B cell (primary cell): ENCODE results near the gene VPS13D. TPM values are rescaled to one million over a fixed set of nuclear protein-coding genes. Genes with fewer than 3 reads are reported as not detected.

Experiments
- ATAC-seq: fragments of 200-7000 bp; cut with Tn5 transposase; one replicate; pipeline ENCODE4 v1.10.0; 2021; ENCODE audit warnings: low read depth, mild to moderate bottlenecking, moderate number of reproducible peaks, moderate library complexity
- CTCF ChIA-PET: fragments of 350-600 bp; sonication (Branson Sonifier 250); formaldehyde crosslinking; loops from one replicate; lab custom pipeline; 2021; ENCODE audit warnings: antibody characterized with exemption, inconsistent platforms; lab: Charles Lee
- POLR2A ChIA-PET: fragments of 350-600 bp; sonication (Branson Sonifier 250); formaldehyde crosslinking; loops from one replicate; lab custom pipeline; 2021; ENCODE audit warnings: antibody characterized with exemption; lab: Charles Lee
- DNase-seq: peaks from one replicate; pipeline ENCODE4 v3.0.0; 2013
- H2AFZ ChIP-seq: 2 replicates; pipeline ENCODE4 v1.6.1; 2012; ENCODE audit warnings: mild to moderate bottlenecking, low read depth, low read length; ENCODE audit not compliant: insufficient read depth, poor library complexity, severe bottlenecking
- H3K27ac ChIP-seq, 2 donors: 1 replicate in 1 of 2; 2 replicates in 1 of 2; pipeline ENCODE4 v1.5.1; 2012 to 2013; ENCODE audit warnings: low read length in 2 of 2, mild to moderate bottlenecking in 2 of 2, moderate library complexity in 1 of 2
- H3K27me3 ChIP-seq, 4 experiments: fragments of 200-600 bp in 1 of 4; sonication (generic) in 1 of 4; replicated peaks in 1 of 4; 1 replicate in 2 of 4; 2 replicates in 2 of 4; pipeline versions ENCODE4 v1.6.1 to v1.7.0; 2013 to 2016; ENCODE audit warnings: low read length in 3 of 4, mild to moderate bottlenecking in 2 of 4, mixed read lengths in 1 of 4, moderate library complexity in 1 of 4; ENCODE audit not compliant: insufficient read depth in 4 of 4, control insufficient read depth in 3 of 4; ENCODE audit errors: control extremely low read depth in 1 of 4
- H3K36me3 ChIP-seq, 2 experiments: replicated peaks in 1 of 2; 1 replicate in 1 of 2; 2 replicates in 1 of 2; pipeline versions ENCODE4 v1.6.1 to v1.7.1; 2013; ENCODE audit warnings: low read length in 1 of 2; ENCODE audit not compliant: insufficient read depth in 2 of 2, control insufficient read depth in 1 of 2; ENCODE audit errors: control extremely low read depth in 1 of 2, extremely low read depth in 1 of 2
- H3K4me1 ChIP-seq, 2 donors: fragments of 200-600 bp in 1 of 2; sonication (generic) in 1 of 2; 1 replicate in 1 of 2; 2 replicates in 1 of 2; pipeline versions ENCODE4 v1.5.1 to v1.6.1; 2013 to 2017; ENCODE audit warnings: low read length in 2 of 2; ENCODE audit not compliant: control insufficient read depth in 2 of 2, insufficient read depth in 2 of 2
- H3K4me2 ChIP-seq: replicated peaks from 2 replicates; pipeline ENCODE3; 2012; ENCODE audit warnings: mild to moderate bottlenecking, low read depth, low read length; ENCODE audit not compliant: poor library complexity, severe bottlenecking
- H3K4me3 ChIP-seq, 5 experiments: fragments of 200-600 bp in 1 of 5; sonication (generic) in 1 of 5; 1 replicate in 3 of 5; 2 replicates in 2 of 5; pipeline versions ENCODE4 v1.5.1 to v1.7.0; 2011 to 2016; ENCODE audit warnings: low read length in 4 of 5, mild to moderate bottlenecking in 4 of 5, low read depth in 2 of 5, control low read depth in 1 of 5, moderate library complexity in 1 of 5; ENCODE audit not compliant: insufficient read depth in 1 of 5; ENCODE audit errors: control extremely low read depth in 1 of 5, extremely low read depth in 1 of 5
- H3K79me2 ChIP-seq: fragments of 200-600 bp; sonication (generic); one replicate; pipeline ENCODE4 v1.6.0; 2016; ENCODE audit warnings: low read length; ENCODE audit not compliant: control insufficient read depth, insufficient read depth
- H3K9ac ChIP-seq: fragments of 200-600 bp; sonication (generic); 2 replicates; pipeline ENCODE4 v1.6.1; 2017; ENCODE audit warnings: mild to moderate bottlenecking, low read length, moderate library complexity
- H3K9me3 ChIP-seq, 3 donors: one replicate each; pipeline versions ENCODE4 v1.6.1 to v1.7.1; 2013; ENCODE audit warnings: low read length in 2 of 3; ENCODE audit not compliant: control insufficient read depth in 2 of 3, insufficient read depth in 1 of 3; ENCODE audit errors: control extremely low read depth in 1 of 3
- H4K20me1 ChIP-seq: 2 replicates; pipeline ENCODE4 v1.6.0; 2012; ENCODE audit warnings: mild to moderate bottlenecking, low read length; ENCODE audit not compliant: insufficient read depth, control insufficient read depth, poor library complexity, severe bottlenecking
- H3K27ac Mint-ChIP-seq: one replicate; pipeline ENCODE4 v1.8.0; 2021; ENCODE audit warnings: mixed read lengths
- H3K27me3 Mint-ChIP-seq: one replicate; pipeline ENCODE4 v1.8.0; 2021; ENCODE audit warnings: mixed read lengths
- H3K4me1 Mint-ChIP-seq: one replicate; pipeline ENCODE4 v1.8.0; 2021; ENCODE audit warnings: mixed read lengths
- H3K4me3 Mint-ChIP-seq: one replicate; pipeline ENCODE4 v1.8.0; 2021; ENCODE audit warnings: mixed read lengths
- H3K9me3 Mint-ChIP-seq: one replicate; pipeline ENCODE4 v1.8.0; 2022; ENCODE audit warnings: mixed read lengths; ENCODE audit not compliant: insufficient read depth
- CTCF ChIP-seq: fragments of 200-600 bp; IDR thresholded peaks from one replicate; pipeline ENCODE4 v1.8.0; 2022; ENCODE audit warnings: antibody characterized with exemption, mild to moderate bottlenecking
- EZH2 ChIP-seq: IDR thresholded peaks from 2 replicates; pipeline ENCODE4 v1.6.1; 2012; ENCODE audit warnings: borderline replicate concordance, low read depth, mild to moderate bottlenecking, moderate library complexity, low read length; ENCODE audit not compliant: insufficient read depth, poor library complexity, severe bottlenecking
- WGBS: methylation state at CpG from one replicate; pipeline ENCODE4 v1.1.5; 2013; ENCODE audit warnings: missing lambda C conversion rate; ENCODE audit not compliant: insufficient coverage; 5-methylcytosine and 5-hydroxymethylcytosine counted together
- intact Hi-C: fragments of 100-400 bp; cut with micrococcal nuclease; formaldehyde crosslinking; loops from one replicate; pipeline ENCODE4 v1.10.0; 2022
- polyA plus RNA-seq: library from polyadenylated mRNA; depleted of rRNA; stranded (reverse); fragments of >200 nt; gene quantifications from 2 replicates; pipeline ENCODE4 v1.2.3, GENCODE V29; 2012
- total RNA-seq, 2 donors: library from RNA; stranded (reverse); fragments of 120-200 nt in 1 of 2; gene quantifications; 1 replicate in 1 of 2; 2 replicates in 1 of 2; pipeline versions ENCODE4 v1.2.3 to v1.2.4, GENCODE V29; 2013 to 2022

Gene VPS13D
- total and polyA plus RNA-seq, 2 donors (not counting 1 experiment from before 2014, with no cell fraction given) = 29.9 to 104 TPM

- ATAC-seq (no peak), DNase-seq (no peak)
- Histone ChIP-seq H3K4me3 (no peak overlapping the region), H2AFZ (no peak overlapping the region), H3K36me3 (peaks cover 8 to 38% of the 10 kb centered on the region in 2 experiments), H3K9me3 (peaks cover 0 to 8% (median 4%) of the 10 kb centered on the region in 3 donors), H3K27me3 (no peaks in the 10 kb centered on the region), H3K4me2 (no peak overlapping the region), H3K27ac (no peak overlapping the region), H4K20me1 (no peaks in the 10 kb centered on the region), H3K79me2 (no peaks in the 10 kb centered on the region), H3K9ac (no peak overlapping the region), H3K4me1 (peaks cover 22 to 26% of the 10 kb centered on the region in 2 donors)
- intact Hi-C loops = no loop called here
- Mint-ChIP-seq H3K4me3 (no peak overlapping the region), H3K27ac (no peak overlapping the region), H3K27me3 (no peaks in the 10 kb centered on the region), H3K9me3 (peaks cover 2% of the 10 kb centered on the region), H3K4me1 (peaks cover 32% of the 10 kb centered on the region)
- WGBS = no CpG with 5 or more reads among the region's 1 CpG
- POLR2A ChIA-PET = no interaction called here
- no peak for TF ChIP-seq CTCF
- TF ChIP-seq EZH2 = no peak
- CTCF ChIA-PET = no interaction called here
Observed at GRCh38 chr1:12348113-12348512, 118.3 kb downstream of the VPS13D start.

- H3K27ac ChIP-seq = no peak overlapping the region
- no peak overlapping the region for H3K4me3 Mint-ChIP-seq
- intact Hi-C loops = no loop called here
- H3K36me3 ChIP-seq = peaks cover 8 to 65% of the 10 kb centered on the region in 2 experiments
- H3K79me2 ChIP-seq = no peaks in the 10 kb centered on the region
- H2AFZ ChIP-seq = no peak overlapping the region
- ATAC-seq (no peak), DNase-seq (no peak)
- no peak overlapping the region for H3K9ac ChIP-seq
- no peaks in the 10 kb centered on the region for H3K27me3 ChIP-seq
- no peaks in the 10 kb centered on the region for H4K20me1 ChIP-seq
- CTCF ChIA-PET = interaction anchor here (0.6 kb wide), 2 partner anchors 44 to 79 kb away, joined by 3 to 5 read pairs; no protein-coding TSS in a partner anchor
- no peaks in the 10 kb centered on the region for H3K27me3 Mint-ChIP-seq
- H3K4me1 Mint-ChIP-seq = no peaks in the 10 kb centered on the region
- H3K27ac Mint-ChIP-seq = no peak overlapping the region
- H3K4me3 ChIP-seq = no peak overlapping the region
- TF ChIP-seq CTCF = no peak
- no peak for TF ChIP-seq EZH2
- no peak overlapping the region for H3K4me2 ChIP-seq
- POLR2A ChIA-PET = no interaction called here
- peaks cover 2% of the 10 kb centered on the region for H3K9me3 Mint-ChIP-seq
- peaks cover 0 to 8% (median 4%) of the 10 kb centered on the region in 3 donors for H3K9me3 ChIP-seq
- no peaks in the 10 kb centered on the region for H3K4me1 ChIP-seq
- no CpG with 5 or more reads among the region's 1 CpG for WGBS
Observed at GRCh38 chr1:12353981-12354380, 124.2 kb downstream of the VPS13D start.
